HCT116 (cell line): ENCODE results near the gene ANKRD60. TPM values are rescaled to one million over a fixed set of nuclear protein-coding genes. Genes with fewer than 3 reads are reported as not detected.

Source experiments
- ATAC-seq: fragments of 200-7000 bp; cut with Tn5 transposase; 2 replicates; pipeline ENCODE4 v1.9.1; 2020; ENCODE audit warnings: mild to moderate bottlenecking, moderate library complexity
- BruUV-seq: library from RNA; stranded (reverse); fragments of 400-500 nt; replicated peaks from 2 replicates; lab custom pipeline; 2021; lab: Mats Ljungman, UMichigan
- CTCF ChIA-PET: fragments of 300-600 bp; sonication (Branson Sonifier 250); formaldehyde crosslinking; loops from one replicate; lab custom pipeline; 2021; ENCODE audit warnings: antibody characterized with exemption; lab: Charles Lee
- POLR2A ChIA-PET: fragments of 300-600, 350-600 bp; sonication (Branson Sonifier 250); formaldehyde crosslinking; loops from one replicate; lab custom pipeline; 2021; ENCODE audit warnings: antibody characterized with exemption; lab: Charles Lee
- RAD21 ChIA-PET, 2 experiments: fragments of 300-600 bp; sonication (Branson Sonifier 250); formaldehyde crosslinking; loops; one replicate each; lab custom pipeline; 2023; ENCODE audit warnings: low total read pairs in 2 of 2; ENCODE audit not compliant: uncharacterized antibody in 2 of 2, unreplicated experiment in 2 of 2, low non-redundant PET in 1 of 2; lab: Charles Lee
- DNase-seq: peaks from one replicate; pipeline ENCODE4 v3.0.0-alpha.2; 2010; ENCODE audit warnings: low read depth, low spot score
- H2AFZ ChIP-seq: fragments of 200-600 bp; shearing (Covaris generic), sonication (generic); 2 replicates; pipeline ENCODE4 v1.6.1; 2017; ENCODE audit warnings: low read depth, mixed run types, mixed read lengths, antibody characterized with exemption, low read length; ENCODE audit not compliant: poor library complexity, severe bottlenecking
- H3K27ac ChIP-seq: 2 replicates; pipeline ENCODE4 v1.5.1; 2012; ENCODE audit warnings: low read depth, low read length
- H3K27me3 ChIP-seq: fragments of 200-600 bp; sonication (generic); 2 replicates; pipeline ENCODE4 v1.6.1; 2016; ENCODE audit warnings: mixed run types, low read length, mixed read lengths; ENCODE audit not compliant: insufficient read depth
- H3K36me3 ChIP-seq, 2 experiments: fragments of 200-500 bp in 1 of 2; fragments of 200-600 bp in 1 of 2; sonication (Bioruptor generic) in 1 of 2; sonication (generic) in 1 of 2; 2 replicates each; pipeline versions ENCODE4 v1.5.1 to v1.6.1; 2014 to 2016; ENCODE audit warnings: low read length in 2 of 2, inconsistent platforms in 1 of 2, mixed read lengths in 1 of 2, mixed run types in 1 of 2; ENCODE audit not compliant: insufficient read depth in 2 of 2, control insufficient read depth in 1 of 2
- H3K4me1 ChIP-seq, 2 experiments: fragments of 200-600 bp in 1 of 2; sonication (generic) in 1 of 2; 2 replicates each; pipeline versions ENCODE4 v1.5.1 to v1.6.1; 2012 to 2017; ENCODE audit warnings: low read length in 2 of 2, inconsistent platforms in 1 of 2, mild to moderate bottlenecking in 1 of 2, mixed read lengths in 1 of 2, mixed run types in 1 of 2, moderate library complexity in 1 of 2; ENCODE audit not compliant: insufficient read depth in 2 of 2, control insufficient read depth in 1 of 2
- H3K4me2 ChIP-seq: fragments of 200-600 bp; sonication (generic); 2 replicates; pipeline ENCODE4 v1.6.1; 2017; ENCODE audit warnings: mixed run types, low read length, mixed read lengths
- H3K4me3 ChIP-seq, 2 experiments: fragments of 200-600 bp in 1 of 2; sonication (generic) in 1 of 2; replicated peaks in 1 of 2; 2 replicates each; pipeline ENCODE4 v1.5.1; 2011 to 2016; ENCODE audit warnings: low read length in 2 of 2, control low read depth in 1 of 2, low read depth in 1 of 2, mild to moderate bottlenecking in 1 of 2, mixed read lengths in 1 of 2, mixed run types in 1 of 2
- H3K79me2 ChIP-seq: fragments of 200-600 bp; sonication (generic); 2 replicates; pipeline ENCODE4 v1.6.1; 2017; ENCODE audit warnings: mild to moderate bottlenecking, mixed run types, low read length, moderate library complexity, mixed read lengths; ENCODE audit not compliant: insufficient read depth
- H3K9ac ChIP-seq: fragments of 200-600 bp; sonication (generic); 2 replicates; pipeline ENCODE4 v1.6.1; 2016; ENCODE audit warnings: low read length, mixed read lengths
- H3K9me2 ChIP-seq: fragments of 200-600 bp; sonication (generic), shearing (Covaris generic); 2 replicates; pipeline ENCODE4 v1.6.1; 2017; ENCODE audit warnings: mixed run types, mild to moderate bottlenecking, moderate library complexity; ENCODE audit not compliant: insufficient read depth
- H3K9me3 ChIP-seq, 2 experiments: fragments of 200-500 bp in 1 of 2; fragments of 200-600 bp in 1 of 2; sonication (Bioruptor generic) in 1 of 2; sonication (generic) in 1 of 2; 2 replicates each; pipeline ENCODE4 v1.6.1; 2014 to 2017; ENCODE audit warnings: low read length in 2 of 2, mixed read lengths in 2 of 2, inconsistent platforms in 1 of 2, low read depth in 1 of 2, mild to moderate bottlenecking in 1 of 2, mixed run types in 1 of 2, moderate library complexity in 1 of 2; ENCODE audit not compliant: control insufficient read depth in 1 of 2, insufficient read depth in 1 of 2
- H4K20me1 ChIP-seq: fragments of 200-600 bp; sonication (generic), shearing (Covaris generic); 2 replicates; pipeline ENCODE4 v1.6.1; 2017; ENCODE audit warnings: mixed run types, mild to moderate bottlenecking, moderate library complexity; ENCODE audit not compliant: insufficient read depth
- ATF3 ChIP-seq: IDR thresholded peaks from 2 replicates; pipeline ENCODE4 v1.6.1; 2012
- CEBPB ChIP-seq: IDR thresholded peaks from 2 replicates; pipeline ENCODE4 v1.6.1; 2012; ENCODE audit warnings: low read depth
- EGR1 ChIP-seq: IDR thresholded peaks from 2 replicates; pipeline ENCODE4 v1.6.1; 2012; ENCODE audit warnings: low read depth
- EZH2 ChIP-seq: fragments of 200-600 bp; sonication (generic); IDR thresholded peaks from 2 replicates; pipeline ENCODE4 v1.6.1; 2017; ENCODE audit warnings: antibody characterized with exemption, mixed run types
- EZH2phosphoT487 ChIP-seq: fragments of 200-600 bp; IDR thresholded peaks from 2 replicates; pipeline ENCODE4 v1.6.1; 2018; ENCODE audit warnings: antibody characterized with exemption, borderline replicate concordance
- JUND ChIP-seq: IDR thresholded peaks from 2 replicates; pipeline ENCODE4 v1.6.1; 2012
- POLR2A ChIP-seq: IDR thresholded peaks from 2 replicates; pipeline ENCODE4 v1.7.0; 2011; ENCODE audit warnings: borderline replicate concordance; ENCODE audit not compliant: insufficient read depth, insufficient read length; ENCODE audit errors: extremely low read depth
- RAD21 ChIP-seq: IDR thresholded peaks from 2 replicates; pipeline ENCODE4 v1.6.1; 2012; ENCODE audit warnings: low read depth, mild to moderate bottlenecking
- SIN3A ChIP-seq: IDR thresholded peaks from 2 replicates; pipeline ENCODE4 v1.6.1; 2012; ENCODE audit warnings: low read depth
- SP1 ChIP-seq: IDR thresholded peaks from 2 replicates; pipeline ENCODE4 v1.6.1; 2012; ENCODE audit warnings: low read depth
- SRF ChIP-seq: IDR thresholded peaks from 2 replicates; pipeline ENCODE4 v1.6.1; 2012; ENCODE audit warnings: low read depth
- TCF7L2 ChIP-seq: IDR thresholded peaks from 2 replicates; pipeline ENCODE4 v1.7.0; 2011; ENCODE audit warnings: borderline replicate concordance, inconsistent platforms; ENCODE audit not compliant: insufficient read depth, insufficient read length; ENCODE audit errors: extremely low read depth
- YY1 ChIP-seq: IDR thresholded peaks from 2 replicates; pipeline ENCODE4 v1.6.1; 2011; ENCODE audit warnings: low read length, low read depth, moderate library complexity, mild to moderate bottlenecking; ENCODE audit not compliant: insufficient replicate concordance; ENCODE audit errors: extremely low read depth
- ZFX ChIP-seq: fragments of 450-650 bp; IDR thresholded peaks from 2 replicates; pipeline ENCODE4 v1.6.1; 2017
- ZNF274 ChIP-seq: fragments of 200-500 bp; sonication (Bioruptor generic); IDR thresholded peaks from 2 replicates; pipeline ENCODE4 v1.6.1; 2014; ENCODE audit warnings: mild to moderate bottlenecking, low read depth, low read length, inconsistent platforms
- intact Hi-C: fragments of 100-400 bp; cut with micrococcal nuclease; formaldehyde crosslinking; loops from 2 replicates; pipeline ENCODE4 v1.10.0; 2022
- total RNA-seq: library from RNA; stranded (reverse); gene quantifications from one replicate; pipeline ENCODE4 v1.2.1, GENCODE V29; 2021; ENCODE audit not compliant: unreplicated experiment
- TF ChIP-seq, protein P1 (sequence below): IDR thresholded peaks from 2 replicates; pipeline ENCODE4 v1.6.1; 2012
- TF ChIP-seq, protein P2 (sequence below), 3 experiments: fragments of 200-600 bp in 1 of 3; sonication (generic) in 1 of 3; IDR thresholded peaks in 2 of 3; conservative IDR thresholded peaks in 1 of 3; 2 replicates each; pipeline ENCODE4 v1.5.1; 2012 to 2017; ENCODE audit warnings: low read depth in 2 of 3, low read length in 2 of 3, antibody characterized with exemption in 1 of 3, borderline replicate concordance in 1 of 3, control low read depth in 1 of 3, mild to moderate bottlenecking in 1 of 3, mixed read lengths in 1 of 3, mixed run types in 1 of 3, moderate library complexity in 1 of 3; ENCODE audit not compliant: insufficient read depth in 1 of 3

ANKRD60 gene
- total RNA-seq, 1 experiment from 2014 or later = not detected

DNA sequence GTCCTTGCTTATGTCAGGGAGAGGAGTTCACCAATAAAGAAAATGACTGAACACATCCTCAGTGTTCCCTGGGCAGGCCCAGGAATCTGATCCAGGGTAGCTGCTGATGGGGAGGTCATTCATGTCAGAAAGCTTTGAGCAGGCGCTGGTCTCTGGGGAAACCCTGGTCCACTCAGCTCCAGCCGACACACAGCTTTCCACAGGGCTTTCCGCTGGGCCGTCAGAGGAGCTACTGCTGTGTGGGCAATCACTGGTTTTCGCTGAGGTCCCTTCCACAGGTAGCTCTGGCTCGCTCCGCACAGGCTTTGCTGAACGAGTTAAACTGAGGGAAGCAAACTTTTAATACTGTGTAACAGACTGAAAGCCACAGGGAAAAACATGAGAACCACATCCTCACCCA is 17.5 kb upstream of the ANKRD60 start:
- Histone ChIP-seq H3K36me3 (peaks cover 3 to 5% of the 10 kb centered on the region in 2 experiments; a peak in 1 of 4 replicates), H3K4me3 (no peak overlapping the region), H3K9me2 (no peaks in the 10 kb centered on the region), H4K20me1 (no peaks in the 10 kb centered on the region), H3K27ac (no peak overlapping the region), H2AFZ (no peak overlapping the region), H3K4me1 (0 out of 4 replicates have a peak, but pooled peaks cover 0 to 3% of the 10 kb centered on the region in 2 experiments), H3K79me2 (no peaks in the 10 kb centered on the region), H3K27me3 (no peaks in the 10 kb centered on the region), H3K4me2 (no peak overlapping the region), H3K9ac (no peak overlapping the region), H3K9me3 (no peaks in the 10 kb centered on the region)
- CTCF ChIA-PET = no interaction called here
- intact Hi-C loops = no loop called here
- POLR2A ChIA-PET = no interaction called here
- TF ChIP-seq EZH2 (no peak), ZNF274 (no peak), SIN3A (no peak)
- ATAC-seq (no peak), DNase-seq (no peak)
- RAD21 ChIA-PET = no interaction called here
- no TSS peak for BruUV-seq

DNA sequence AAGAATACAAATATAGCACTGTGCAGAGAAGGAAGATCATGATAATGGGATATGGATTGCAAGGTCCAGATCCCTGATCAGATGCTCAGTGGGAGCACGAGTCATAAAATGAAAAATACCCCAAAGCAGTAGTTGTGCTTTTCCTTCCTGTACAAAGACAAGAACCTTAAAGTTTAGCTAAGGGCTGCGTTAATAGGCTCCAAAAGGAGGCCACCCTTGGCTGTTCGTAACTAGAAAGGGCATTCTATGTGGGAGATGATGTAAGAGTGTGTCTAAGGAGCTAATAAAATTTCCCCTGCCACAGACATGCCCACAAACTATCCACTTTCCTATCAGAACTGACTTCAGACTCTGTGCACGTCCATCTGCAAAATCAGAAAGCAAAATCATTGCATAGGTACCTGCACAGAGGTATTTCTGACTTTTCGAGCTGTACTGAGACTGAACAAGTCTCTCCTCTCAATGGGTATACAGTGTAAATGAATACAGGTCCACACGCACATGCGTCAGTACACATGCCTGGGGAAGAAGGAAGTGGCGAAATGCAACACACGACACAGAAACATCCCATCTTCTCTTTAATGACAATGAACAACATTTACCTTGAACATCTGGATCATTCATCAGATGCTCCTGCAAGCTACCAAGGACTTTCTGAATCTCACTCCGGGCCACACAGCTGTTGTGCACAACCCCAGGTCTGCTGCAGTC is 16.9 kb upstream of the ANKRD60 start:
- ChIA-PET CTCF (interaction anchor here (2.2 kb wide), 1 partner anchor 10 kb away, joined by 8 read pairs; no protein-coding TSS in a partner anchor), POLR2A (no interaction called here), RAD21 (no interaction called here)
- H3K27me3 ChIP-seq = no peaks in the 10 kb centered on the region
- H3K9me3 ChIP-seq = no peaks in the 10 kb centered on the region
- H3K27ac ChIP-seq = no peak overlapping the region
- no peak for ATAC-seq
- intact Hi-C loops = no loop called here
- no TSS peak for BruUV-seq
- no peak overlapping the region for H2AFZ ChIP-seq
- H3K79me2 ChIP-seq = no peaks in the 10 kb centered on the region
- no peak overlapping the region for H3K9ac ChIP-seq
- no peaks in the 10 kb centered on the region for H3K9me2 ChIP-seq
- DNase-seq = no peak
- H3K4me2 ChIP-seq = no peak overlapping the region
- no peak overlapping the region for H3K4me3 ChIP-seq
- no peaks in the 10 kb centered on the region for H4K20me1 ChIP-seq
- H3K4me1 ChIP-seq = 0 out of 4 replicates have a peak, but pooled peaks cover 0 to 3% of the 10 kb centered on the region in 2 experiments
- peaks cover 3 to 5% of the 10 kb centered on the region in 2 experiments; a peak in 1 of 4 replicates for H3K36me3 ChIP-seq
- TF ChIP-seq EGR1 = no peak
- no peak for TF ChIP-seq SRF
- no peak for TF ChIP-seq POLR2A
- TF ChIP-seq TCF7L2 = no peak
- no peak for TF ChIP-seq EZH2
- no peak for TF ChIP-seq YY1
- TF ChIP-seq RAD21 = no peak
- TF ChIP-seq EZH2phosphoT487 = no peak
- no peak for TF ChIP-seq ZFX
- no peak for TF ChIP-seq ATF3
- TF ChIP-seq SP1 = no peak
- TF ChIP-seq, protein P1, sequence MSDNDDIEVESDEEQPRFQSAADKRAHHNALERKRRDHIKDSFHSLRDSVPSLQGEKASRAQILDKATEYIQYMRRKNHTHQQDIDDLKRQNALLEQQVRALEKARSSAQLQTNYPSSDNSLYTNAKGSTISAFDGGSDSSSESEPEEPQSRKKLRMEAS = no peak
- TF ChIP-seq, protein P2, sequence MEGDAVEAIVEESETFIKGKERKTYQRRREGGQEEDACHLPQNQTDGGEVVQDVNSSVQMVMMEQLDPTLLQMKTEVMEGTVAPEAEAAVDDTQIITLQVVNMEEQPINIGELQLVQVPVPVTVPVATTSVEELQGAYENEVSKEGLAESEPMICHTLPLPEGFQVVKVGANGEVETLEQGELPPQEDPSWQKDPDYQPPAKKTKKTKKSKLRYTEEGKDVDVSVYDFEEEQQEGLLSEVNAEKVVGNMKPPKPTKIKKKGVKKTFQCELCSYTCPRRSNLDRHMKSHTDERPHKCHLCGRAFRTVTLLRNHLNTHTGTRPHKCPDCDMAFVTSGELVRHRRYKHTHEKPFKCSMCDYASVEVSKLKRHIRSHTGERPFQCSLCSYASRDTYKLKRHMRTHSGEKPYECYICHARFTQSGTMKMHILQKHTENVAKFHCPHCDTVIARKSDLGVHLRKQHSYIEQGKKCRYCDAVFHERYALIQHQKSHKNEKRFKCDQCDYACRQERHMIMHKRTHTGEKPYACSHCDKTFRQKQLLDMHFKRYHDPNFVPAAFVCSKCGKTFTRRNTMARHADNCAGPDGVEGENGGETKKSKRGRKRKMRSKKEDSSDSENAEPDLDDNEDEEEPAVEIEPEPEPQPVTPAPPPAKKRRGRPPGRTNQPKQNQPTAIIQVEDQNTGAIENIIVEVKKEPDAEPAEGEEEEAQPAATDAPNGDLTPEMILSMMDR (IDR thresholded peaks at IDR 0.05 in 2 of 3, conservative IDR thresholded peaks at IDR 0.05 in 1 of 3; ENCODE audit: borderline replicate concordance in 1 of 3, insufficient read depth in 1 of 3, low read depth in 2 of 3, low read length in 2 of 3) = no peak
- TF ChIP-seq CEBPB = no peak
- TF ChIP-seq JUND = no peak
